Gastroesophageal sphincter (tissue), 4 donors: ENCODE results near the gene SLC38A11. TPM values are rescaled to one million over a fixed set of nuclear protein-coding genes. Genes with fewer than 3 reads are reported as not detected.
"Not testable (repeated sequence)": the region's sequence is repeated elsewhere in the genome, so short reads cannot be mapped to it uniquely, and the experiment has no call there.

ENCODE experiments used
- ATAC-seq: fragments of 150-250 bp; one replicate; pipeline ENCODE4 v1.9.1; 2016; ENCODE audit warnings: mild to moderate bottlenecking, moderate library complexity
- H3K27ac ChIP-seq, 4 donors: fragments of 200-600 bp; sonication (generic) in 3 of 4; 1 replicate in 3 of 4; 2 replicates in 1 of 4; pipeline ENCODE4 v1.5.1; 2016 to 2019
- H3K27me3 ChIP-seq: fragments of 200-600 bp; sonication (generic); one replicate; pipeline ENCODE4 v1.5.1; 2019
- H3K36me3 ChIP-seq, 2 donors: fragments of 200-600 bp; sonication (generic); one replicate each; pipeline ENCODE4 v1.5.1; 2019; ENCODE audit warnings: control low read depth in 1 of 2
- H3K4me1 ChIP-seq, 3 donors: fragments of 200-600 bp; sonication (generic); 1 replicate in 2 of 3; 2 replicates in 1 of 3; pipeline ENCODE4 v1.5.1; 2016 to 2019; ENCODE audit warnings: control low read depth in 2 of 3
- H3K4me3 ChIP-seq, 2 donors: fragments of 200-600 bp; sonication (generic); one replicate each; pipeline ENCODE4 v1.5.1; 2019; ENCODE audit warnings: mild to moderate bottlenecking in 1 of 2, moderate library complexity in 1 of 2
- H3K9me3 ChIP-seq, 3 donors: fragments of 200-600 bp; sonication (generic); one replicate each; pipeline ENCODE4 v1.5.1; 2017 to 2019; ENCODE audit warnings: control low read depth in 2 of 3
- CTCF ChIP-seq, 4 experiments: fragments of 200-600 bp in 2 of 4; fragments of 450-650 bp in 2 of 4; sonication (generic) in 1 of 4; IDR thresholded peaks; one replicate each; pipeline ENCODE4 v1.5.1; 2017 to 2019; ENCODE audit warnings: antibody characterized with exemption in 4 of 4, mild to moderate bottlenecking in 2 of 4, moderate library complexity in 2 of 4
- EP300 ChIP-seq: sonication (generic); formaldehyde crosslinking; IDR thresholded peaks from one replicate; pipeline ENCODE4 v1.6.1; 2017; ENCODE audit warnings: antibody characterized with exemption, mild to moderate bottlenecking
- POLR2A ChIP-seq, 2 donors: fragments of 450-650 bp; IDR thresholded peaks; one replicate each; pipeline ENCODE4 v1.6.1; 2017; ENCODE audit warnings: antibody characterized with exemption in 2 of 2, mild to moderate bottlenecking in 2 of 2, moderate library complexity in 1 of 2
- POLR2AphosphoS5 ChIP-seq: sonication (generic); formaldehyde crosslinking; IDR thresholded peaks from one replicate; pipeline ENCODE4 v1.6.1; 2017; ENCODE audit warnings: antibody characterized with exemption
- WGBS, 2 donors: methylation state at CpG; one replicate each; pipeline ENCODE4 v1.1.5; 2018; ENCODE audit warnings: low coverage in 1 of 2; 5-methylcytosine and 5-hydroxymethylcytosine counted together
- total RNA-seq, 4 donors: library from RNA; depleted of rRNA; stranded (reverse); fragments of >200 nt; gene quantifications; one replicate each; pipeline ENCODE4 v1.1.0, GENCODE V29; 2016

The SLC38A11 gene
- total RNA-seq, 4 donors from 2014 or later: 0.49 to 11.7 (median 2.7) TPM

- no peak for TF ChIP-seq EP300
- TF ChIP-seq CTCF (IDR thresholded peaks at IDR 0.05): no peak
- Histone ChIP-seq H3K27ac (no peak overlapping the region), H3K27me3 (no peaks in the 10 kb centered on the region), H3K9me3 (no peaks in the 10 kb centered on the region), H3K4me1 (peaks cover 0 to 8% (median 0%) of the 10 kb centered on the region in 3 donors), H3K4me3 (no peak overlapping the region), H3K36me3 (no peaks in the 10 kb centered on the region)
- WGBS, 2 donors: 79 to 88% methylated on average over 4 to 5 of the region's 5 CpGs
- no peak for ATAC-seq
These were observed 86.5 kb downstream of the SLC38A11 start for GRCh38 chr2:164868563-164869419.

GRCh38 chr2:164867779-164868397, 87.4 kb downstream of the SLC38A11 start:
- no peaks in the 10 kb centered on the region for H3K36me3 ChIP-seq
- no peak overlapping the region for H3K27ac ChIP-seq
- no peaks in the 10 kb centered on the region for H3K27me3 ChIP-seq
- no peak for TF ChIP-seq POLR2AphosphoS5
- TF ChIP-seq EP300: no peak
- no peak for TF ChIP-seq CTCF (IDR thresholded peaks at IDR 0.05)
- TF ChIP-seq POLR2A (IDR thresholded peaks at IDR 0.05): no peak
- peaks cover 0 to 8% (median 0%) of the 10 kb centered on the region in 3 donors for H3K4me1 ChIP-seq
- WGBS, 2 donors: 36 to 51% methylated on average over 2 to 3 of the region's 3 CpGs
- H3K9me3 ChIP-seq: no peaks in the 10 kb centered on the region
- no peak for ATAC-seq
- H3K4me3 ChIP-seq: no peak overlapping the region

- not testable (repeated sequence) for H3K27ac ChIP-seq
These were observed 88.9 kb downstream of the SLC38A11 start for GRCh38 chr2:164866381-164866780.

GRCh38 chr2:164860694-164861042, 94.7 kb downstream of the SLC38A11 start:
- Histone ChIP-seq H3K4me3 (no peak overlapping the region), H3K27ac (no peak overlapping the region), H3K27me3 (no peaks in the 10 kb centered on the region), H3K9me3 (no peaks in the 10 kb centered on the region), H3K4me1 (no peaks in the 10 kb centered on the region), H3K36me3 (no peaks in the 10 kb centered on the region)
- ATAC-seq: no peak
- no peak for TF ChIP-seq POLR2AphosphoS5
- TF ChIP-seq POLR2A (IDR thresholded peaks at IDR 0.05): no peak

More at GRCh38 chr2:164866381-164866780, 88.9 kb downstream of the SLC38A11 start:
- WGBS, 2 donors: 86 to 100% methylated on average over 1 of the region's 1 CpG
- not testable (repeated sequence) for H3K36me3 ChIP-seq, H3K4me3 ChIP-seq, ATAC-seq, H3K4me1 ChIP-seq, H3K9me3 ChIP-seq, H3K27me3 ChIP-seq

GRCh38 chr2:164859906-164860693, 95.2 kb downstream of the SLC38A11 start:
- H3K4me3 ChIP-seq, H3K27me3 ChIP-seq, H3K36me3 ChIP-seq, H3K9me3 ChIP-seq, H3K4me1 ChIP-seq, ATAC-seq, H3K27ac ChIP-seq: not testable (repeated sequence)
- 96 to 100% methylated on average over 4 of the region's 4 CpGs for WGBS, 2 donors

GRCh38 chr2:164859251-164859818, 96.0 kb downstream of the SLC38A11 start:
- no peak overlapping the region for H3K27ac ChIP-seq
- no peak for ATAC-seq
- H3K4me1 ChIP-seq: no peaks in the 10 kb centered on the region
- no peaks in the 10 kb centered on the region for H3K36me3 ChIP-seq
- H3K4me3 ChIP-seq: no peak overlapping the region
- H3K27me3 ChIP-seq: no peaks in the 10 kb centered on the region
- 62 to 66% methylated on average over 2 of the region's 2 CpGs for WGBS, 2 donors
- H3K9me3 ChIP-seq: no peaks in the 10 kb centered on the region
- TF ChIP-seq EP300 (no peak), POLR2A (IDR thresholded peaks at IDR 0.05) (no peak), CTCF (IDR thresholded peaks at IDR 0.05) (no peak), POLR2AphosphoS5 (no peak)
